C4-2B (cell line): ENCODE data around the gene KRABD2.

Experiments
- H3K27ac ChIP-seq: fragments of 450-650 bp; 2 replicates; pipeline ENCODE4 v1.5.1; 2017
- ZFX ChIP-seq: fragments of 450-650 bp; IDR thresholded peaks from 2 replicates; pipeline ENCODE4 v1.6.1; 2017
- TF ChIP-seq, protein P1 (sequence below): fragments of 450-650 bp; conservative IDR thresholded peaks from 2 replicates; pipeline ENCODE4 v1.5.1; 2017; ENCODE audit warnings: mild to moderate bottlenecking

KRABD2 gene

DNA sequence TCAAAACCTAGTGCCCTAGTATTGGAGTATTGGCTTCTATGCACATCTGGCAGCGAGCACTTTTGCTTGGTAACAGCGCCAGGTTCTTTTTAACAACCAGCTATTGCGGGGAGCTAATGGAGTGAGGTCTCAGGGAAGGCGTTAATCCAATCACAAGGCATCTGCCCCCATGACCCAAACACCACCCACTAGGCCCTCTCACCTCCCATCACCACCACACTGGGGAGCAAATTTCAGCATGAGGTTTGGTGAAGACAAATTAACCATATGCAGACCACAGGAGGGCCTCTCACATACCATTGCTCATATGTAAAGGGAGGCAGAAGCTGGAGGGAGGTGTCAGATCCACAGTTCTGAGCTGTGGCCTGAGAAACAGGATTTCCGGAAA, 37.8 kb downstream of the KRABD2 start:
- no peak for TF ChIP-seq ZFX
- TF ChIP-seq, protein P1, sequence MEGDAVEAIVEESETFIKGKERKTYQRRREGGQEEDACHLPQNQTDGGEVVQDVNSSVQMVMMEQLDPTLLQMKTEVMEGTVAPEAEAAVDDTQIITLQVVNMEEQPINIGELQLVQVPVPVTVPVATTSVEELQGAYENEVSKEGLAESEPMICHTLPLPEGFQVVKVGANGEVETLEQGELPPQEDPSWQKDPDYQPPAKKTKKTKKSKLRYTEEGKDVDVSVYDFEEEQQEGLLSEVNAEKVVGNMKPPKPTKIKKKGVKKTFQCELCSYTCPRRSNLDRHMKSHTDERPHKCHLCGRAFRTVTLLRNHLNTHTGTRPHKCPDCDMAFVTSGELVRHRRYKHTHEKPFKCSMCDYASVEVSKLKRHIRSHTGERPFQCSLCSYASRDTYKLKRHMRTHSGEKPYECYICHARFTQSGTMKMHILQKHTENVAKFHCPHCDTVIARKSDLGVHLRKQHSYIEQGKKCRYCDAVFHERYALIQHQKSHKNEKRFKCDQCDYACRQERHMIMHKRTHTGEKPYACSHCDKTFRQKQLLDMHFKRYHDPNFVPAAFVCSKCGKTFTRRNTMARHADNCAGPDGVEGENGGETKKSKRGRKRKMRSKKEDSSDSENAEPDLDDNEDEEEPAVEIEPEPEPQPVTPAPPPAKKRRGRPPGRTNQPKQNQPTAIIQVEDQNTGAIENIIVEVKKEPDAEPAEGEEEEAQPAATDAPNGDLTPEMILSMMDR = no peak
- no peak overlapping the region for H3K27ac ChIP-seq

DNA sequence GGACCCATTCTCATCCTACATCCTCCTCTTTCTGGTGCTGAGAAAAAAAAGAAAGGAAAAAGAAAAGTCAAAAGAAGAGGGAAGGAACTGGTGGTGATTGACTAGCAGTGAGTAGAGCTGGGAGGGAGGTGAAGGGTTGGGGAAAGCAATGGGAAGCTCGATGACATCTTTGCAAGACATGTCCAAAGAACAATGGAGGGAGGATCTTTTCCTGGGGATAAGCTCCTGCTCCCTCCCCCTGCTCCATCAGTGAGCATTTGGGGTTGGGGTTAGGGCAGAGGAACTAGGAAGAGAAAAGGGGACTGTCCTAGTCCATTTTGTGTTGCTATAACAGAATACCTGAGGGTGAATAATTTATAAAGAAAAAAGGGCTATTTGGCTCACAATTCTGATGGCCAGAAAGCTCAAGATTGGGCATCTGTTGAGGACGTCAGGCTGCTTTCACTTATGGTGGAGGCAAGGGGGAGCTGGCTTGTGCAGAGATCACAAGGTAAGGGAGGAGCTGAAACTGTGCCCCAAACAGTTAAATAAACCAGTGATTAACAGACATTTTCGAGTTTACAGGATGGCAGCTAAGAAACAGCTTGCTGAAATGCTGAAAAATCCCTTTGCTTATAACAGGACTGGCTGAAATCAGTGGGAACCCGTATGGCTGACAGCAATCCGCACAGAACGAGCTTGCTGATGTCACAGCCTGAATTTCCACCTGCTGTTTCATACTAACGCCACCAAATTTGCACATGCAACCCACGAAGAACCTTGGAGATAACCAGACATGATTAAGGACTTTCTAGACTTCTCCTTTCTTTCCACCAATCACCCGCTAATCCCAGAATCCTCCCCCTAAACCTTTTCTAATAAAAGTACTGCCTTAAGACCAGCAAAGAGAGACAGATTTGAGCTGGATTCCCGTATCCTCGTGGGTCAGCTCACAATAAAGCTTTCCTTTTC, 38.4 kb downstream of the KRABD2 start:
- H3K27ac ChIP-seq = no peak overlapping the region
- TF ChIP-seq, protein P1 = no peak
- no peak for TF ChIP-seq ZFX

GRCh38 chr17:8333281-8333680, 43.2 kb downstream of the KRABD2 start:
- TF ChIP-seq, protein P1 = no peak
- TF ChIP-seq ZFX = no peak
- peak overlapping the region; percentile 45 for H3K27ac ChIP-seq

DNA sequence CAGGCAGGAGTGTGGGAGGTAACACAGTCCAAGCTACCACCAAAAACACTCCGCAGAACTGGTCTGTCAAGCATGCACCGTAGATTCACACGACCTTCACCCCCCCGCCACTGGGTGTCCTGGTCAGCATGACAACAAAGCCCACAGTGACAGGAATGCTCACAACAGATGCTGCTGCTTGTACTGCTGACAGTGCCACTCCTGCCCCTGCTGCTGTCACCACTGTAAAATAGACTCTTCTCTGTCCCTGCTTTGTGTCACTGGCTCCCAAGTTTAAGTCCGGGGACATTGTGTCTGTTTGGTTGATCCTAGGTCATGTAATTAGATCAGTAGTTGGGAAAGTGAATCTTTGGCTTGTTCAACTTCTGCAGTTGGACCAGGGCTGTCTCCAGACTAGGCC, 43.8 kb downstream of the KRABD2 start:
- H3K27ac ChIP-seq = peak overlapping the region; percentile 45
- no peak for TF ChIP-seq ZFX
- TF ChIP-seq, protein P1 = no peak; the same call in 1 of the 2 replicates

DNA sequence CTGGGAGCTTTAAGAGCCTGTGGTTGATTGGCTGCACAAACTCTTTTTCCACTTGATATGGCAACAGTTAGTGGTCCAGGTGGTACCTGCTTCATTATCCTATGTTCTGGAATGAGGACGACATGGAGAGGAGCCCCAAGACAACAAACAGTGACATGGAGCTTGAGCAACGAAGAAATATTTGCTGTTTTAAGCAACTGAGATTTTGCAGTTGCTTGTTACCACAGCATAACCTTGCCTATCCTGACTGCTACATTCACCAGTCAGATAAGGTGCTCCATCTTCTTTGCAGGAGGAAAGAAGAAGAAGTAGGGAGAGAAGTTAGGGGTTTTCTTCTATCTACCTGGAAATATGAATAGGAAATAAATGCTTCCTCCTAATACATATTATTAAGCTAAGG, 44.4 kb downstream of the KRABD2 start:
- H3K27ac ChIP-seq = peak overlapping the region; percentile 45
- TF ChIP-seq, protein P1 = no peak
- no peak for TF ChIP-seq ZFX

GRCh38 chr17:8327303-8327649, 49.2 kb downstream of the KRABD2 start:
- H3K27ac ChIP-seq = no peak overlapping the region
- TF ChIP-seq, protein P1 = no peak
- no peak for TF ChIP-seq ZFX
